Measurements from ENCODE around the gene ERN1.

Gene ERN1

DNA sequence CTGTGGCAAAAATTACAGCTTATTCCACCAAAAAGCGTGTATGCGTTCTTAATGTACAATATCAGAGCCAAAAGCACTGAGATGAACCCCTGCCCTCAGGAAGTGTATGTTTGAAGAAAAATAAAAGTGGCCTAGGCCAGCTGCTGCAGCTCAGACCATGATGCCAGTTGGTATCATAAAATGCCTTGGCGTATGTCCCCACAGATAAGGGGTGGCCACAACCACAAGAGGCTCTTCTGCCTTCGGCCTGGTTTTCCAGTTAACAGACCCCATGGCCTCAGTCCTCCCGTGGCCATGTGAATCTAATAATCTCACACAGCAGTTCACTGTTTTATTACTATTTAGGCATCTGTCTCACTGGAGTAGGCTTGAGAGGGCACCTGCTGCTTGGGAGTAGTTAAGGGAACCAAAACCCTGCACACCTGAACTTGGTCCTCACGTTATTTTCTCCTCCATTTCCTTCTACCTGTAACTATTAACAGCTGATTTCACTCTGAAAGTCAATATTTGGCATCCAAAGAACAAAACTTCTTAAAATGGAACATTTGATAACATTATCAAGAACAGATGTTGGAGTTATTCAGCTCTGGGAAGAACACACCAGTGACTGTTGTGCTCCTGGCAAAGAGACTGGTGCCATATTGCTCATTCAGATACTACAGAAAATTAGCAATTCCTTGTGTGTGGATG, 34.8 kb upstream of the ERN1 start:
- no peaks in the 10 kb centered on the region for H3K27me3 ChIP-seq (replicated peaks; ENCODE audit: insufficient read depth, low read length)
- no peaks in the 10 kb centered on the region for H3F3A ChIP-seq (ENCODE audit: insufficient read depth, low read length)
- no peak overlapping the region for H3K4me2 ChIP-seq (ENCODE audit: low read depth, low read length)
- H3K36me3 ChIP-seq (replicated peaks; ENCODE audit: insufficient read depth, low read length): no peaks in the 10 kb centered on the region
- H3K79me2 ChIP-seq (ENCODE audit: low read length): no peaks in the 10 kb centered on the region
- no peak overlapping the region for H2AFZ ChIP-seq (ENCODE audit: low read length)
- H3K9me2 ChIP-seq (replicated peaks; ENCODE audit: insufficient read depth, low read length): no peaks in the 10 kb centered on the region
- no peak overlapping the region for H3K9ac ChIP-seq (ENCODE audit: low read length)
- no peaks in the 10 kb centered on the region for H3K4me1 ChIP-seq (ENCODE audit: low read length)
- no peaks in the 10 kb centered on the region for H4K20me1 ChIP-seq (ENCODE audit: insufficient read depth, low read length)
- H3K4me3 ChIP-seq (ENCODE audit: low read length): no peak overlapping the region
- no peaks in the 10 kb centered on the region for H3K9me3 ChIP-seq (replicated peaks; ENCODE audit: insufficient read depth, low read length)
- TF ChIP-seq EZH2phosphoT487 (IDR thresholded peaks at IDR 0.05; ENCODE audit: low read length) (no peak), EZH2 (optimal IDR thresholded peaks at IDR 0.05; ENCODE audit: low read depth, low read length) (no peak)
- TF ChIP-seq, protein P1, sequence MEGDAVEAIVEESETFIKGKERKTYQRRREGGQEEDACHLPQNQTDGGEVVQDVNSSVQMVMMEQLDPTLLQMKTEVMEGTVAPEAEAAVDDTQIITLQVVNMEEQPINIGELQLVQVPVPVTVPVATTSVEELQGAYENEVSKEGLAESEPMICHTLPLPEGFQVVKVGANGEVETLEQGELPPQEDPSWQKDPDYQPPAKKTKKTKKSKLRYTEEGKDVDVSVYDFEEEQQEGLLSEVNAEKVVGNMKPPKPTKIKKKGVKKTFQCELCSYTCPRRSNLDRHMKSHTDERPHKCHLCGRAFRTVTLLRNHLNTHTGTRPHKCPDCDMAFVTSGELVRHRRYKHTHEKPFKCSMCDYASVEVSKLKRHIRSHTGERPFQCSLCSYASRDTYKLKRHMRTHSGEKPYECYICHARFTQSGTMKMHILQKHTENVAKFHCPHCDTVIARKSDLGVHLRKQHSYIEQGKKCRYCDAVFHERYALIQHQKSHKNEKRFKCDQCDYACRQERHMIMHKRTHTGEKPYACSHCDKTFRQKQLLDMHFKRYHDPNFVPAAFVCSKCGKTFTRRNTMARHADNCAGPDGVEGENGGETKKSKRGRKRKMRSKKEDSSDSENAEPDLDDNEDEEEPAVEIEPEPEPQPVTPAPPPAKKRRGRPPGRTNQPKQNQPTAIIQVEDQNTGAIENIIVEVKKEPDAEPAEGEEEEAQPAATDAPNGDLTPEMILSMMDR (IDR thresholded peaks at IDR 0.05; ENCODE audit: low read length): no peak
- H3K27ac ChIP-seq (ENCODE audit: low read length): no peak overlapping the region
- no peak for DNase-seq

DNA sequence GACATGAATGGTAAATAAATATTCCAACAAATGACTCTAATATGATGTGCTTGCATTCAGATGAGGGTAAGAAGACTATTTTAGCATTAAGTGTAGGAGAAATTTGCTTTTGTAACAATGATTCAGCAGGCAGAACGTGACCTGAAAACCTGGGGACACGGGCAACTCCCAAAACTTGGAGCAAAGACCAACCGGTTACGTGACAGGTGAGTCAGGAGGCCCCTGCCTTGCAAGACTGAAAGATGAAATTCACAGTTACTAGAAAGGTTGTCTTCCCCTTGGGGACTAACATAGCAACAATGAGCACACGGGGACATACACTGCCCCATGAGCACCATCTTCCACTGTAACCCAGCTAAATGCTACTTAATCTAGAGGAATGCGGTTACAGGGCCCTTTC, 33.5 kb upstream of the ERN1 start:
- H3K27me3 ChIP-seq (replicated peaks; ENCODE audit: insufficient read depth, low read length): no peaks in the 10 kb centered on the region
- H3K9ac ChIP-seq (ENCODE audit: low read length): no peak overlapping the region
- no peaks in the 10 kb centered on the region for H3K9me3 ChIP-seq (replicated peaks; ENCODE audit: insufficient read depth, low read length)
- no peak overlapping the region for H2AFZ ChIP-seq (ENCODE audit: low read length)
- H4K20me1 ChIP-seq (ENCODE audit: insufficient read depth, low read length): no peaks in the 10 kb centered on the region
- no peak for TF ChIP-seq EZH2 (optimal IDR thresholded peaks at IDR 0.05; ENCODE audit: low read depth, low read length)
- TF ChIP-seq EZH2phosphoT487 (IDR thresholded peaks at IDR 0.05; ENCODE audit: low read length): no peak
- TF ChIP-seq, protein P1 (IDR thresholded peaks at IDR 0.05; ENCODE audit: low read length): no peak
- H3K9me2 ChIP-seq (replicated peaks; ENCODE audit: insufficient read depth, low read length): no peaks in the 10 kb centered on the region
- no peaks in the 10 kb centered on the region for H3K79me2 ChIP-seq (ENCODE audit: low read length)
- no peaks in the 10 kb centered on the region for H3K4me1 ChIP-seq (ENCODE audit: low read length)
- no peak for DNase-seq
- H3K4me2 ChIP-seq (ENCODE audit: low read depth, low read length): no peak overlapping the region
- H3F3A ChIP-seq (ENCODE audit: insufficient read depth, low read length): no peaks in the 10 kb centered on the region
- no peaks in the 10 kb centered on the region for H3K36me3 ChIP-seq (replicated peaks; ENCODE audit: insufficient read depth, low read length)
- no peak overlapping the region for H3K27ac ChIP-seq (ENCODE audit: low read length)
- no peak overlapping the region for H3K4me3 ChIP-seq (ENCODE audit: low read length)

DNA sequence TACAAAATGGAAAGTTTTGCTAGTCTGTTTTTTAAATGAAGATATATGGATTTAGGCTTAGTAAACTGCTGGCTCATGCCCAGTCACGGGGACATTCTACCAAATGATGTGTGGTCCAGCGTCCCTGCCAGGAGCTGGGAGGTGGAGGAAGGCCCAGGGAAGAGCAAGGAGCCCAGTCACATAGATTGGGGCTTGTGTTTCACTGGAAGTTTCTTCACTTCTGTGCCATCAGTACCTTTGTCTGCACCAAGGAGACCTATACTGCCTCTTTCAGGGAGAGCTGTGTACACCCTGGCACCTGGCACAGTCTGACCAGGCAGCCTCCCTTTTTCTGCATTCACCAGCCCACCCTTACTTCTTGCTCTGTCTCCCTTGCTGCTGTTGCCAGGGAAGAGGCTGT, 32.6 kb upstream of the ERN1 start:
- DNase-seq: no peak
- Histone ChIP-seq H3K9me3 (replicated peaks; ENCODE audit: insufficient read depth, low read length) (no peaks in the 10 kb centered on the region), H3K4me3 (ENCODE audit: low read length) (no peak overlapping the region), H3K4me2 (ENCODE audit: low read depth, low read length) (no peak overlapping the region), H3K9ac (ENCODE audit: low read length) (no peak overlapping the region), H3F3A (ENCODE audit: insufficient read depth, low read length) (no peaks in the 10 kb centered on the region), H4K20me1 (ENCODE audit: insufficient read depth, low read length) (no peaks in the 10 kb centered on the region), H3K9me2 (replicated peaks; ENCODE audit: insufficient read depth, low read length) (no peaks in the 10 kb centered on the region), H3K36me3 (replicated peaks; ENCODE audit: insufficient read depth, low read length) (no peaks in the 10 kb centered on the region), H3K79me2 (ENCODE audit: low read length) (no peaks in the 10 kb centered on the region), H3K4me1 (ENCODE audit: low read length) (no peaks in the 10 kb centered on the region), H3K27ac (ENCODE audit: low read length) (no peak overlapping the region), H2AFZ (ENCODE audit: low read length) (no peak overlapping the region), H3K27me3 (replicated peaks; ENCODE audit: insufficient read depth, low read length) (no peaks in the 10 kb centered on the region)
- TF ChIP-seq EZH2 (optimal IDR thresholded peaks at IDR 0.05; ENCODE audit: low read depth, low read length) (no peak), EZH2phosphoT487 (IDR thresholded peaks at IDR 0.05; ENCODE audit: low read length) (no peak)
- TF ChIP-seq, protein P1 (IDR thresholded peaks at IDR 0.05; ENCODE audit: low read length): no peak
